ENCODE results near the gene ANAPC1. TPM values are rescaled to one million over a fixed set of nuclear protein-coding genes. Genes with fewer than 3 reads are reported as not detected.
"Not testable (repeated sequence)": the region's sequence is repeated elsewhere in the genome, so short reads cannot be mapped to it uniquely, and the experiment has no call there.

Gene ANAPC1
- polyA plus RNA-seq, 1 of the 3 experiments (the other 2 are of a cell fraction): 16.0 TPM

DNA sequence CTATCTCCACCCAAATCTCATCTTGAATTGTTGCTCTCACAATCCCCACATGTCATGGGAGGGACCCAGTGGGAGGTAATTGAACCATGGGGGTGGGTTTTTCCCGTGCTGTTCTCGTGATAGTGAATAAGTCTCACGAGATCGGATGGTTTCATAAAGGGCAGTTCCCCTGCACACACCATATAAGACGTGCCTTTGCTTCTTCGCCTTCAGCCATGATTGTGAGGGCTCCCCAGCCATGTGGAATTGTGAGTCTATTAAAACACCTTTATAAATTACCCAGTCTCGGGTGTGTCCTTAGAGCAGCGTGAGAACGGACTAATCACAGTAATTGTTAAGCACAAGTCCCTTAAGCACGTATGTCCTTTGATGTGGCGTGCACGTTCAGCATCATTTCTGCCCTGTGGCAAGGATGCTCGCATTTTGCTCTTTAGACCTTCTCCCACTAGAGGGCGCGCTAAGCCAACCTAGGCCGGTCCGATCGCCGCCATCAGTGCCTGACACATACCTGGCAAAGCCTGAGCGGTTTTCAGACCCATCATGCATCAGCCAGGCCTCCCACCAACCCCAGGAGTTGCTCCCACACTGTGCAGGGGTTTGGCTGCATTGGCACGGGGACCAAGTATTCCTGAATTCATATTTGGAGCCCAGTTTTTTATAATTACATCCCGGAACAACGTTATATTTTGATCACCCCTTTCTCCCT lies 136.4 kb downstream of the ANAPC1 start:
- H3K27ac ChIP-seq (ENCODE audit: low read depth in 2 of 2, low read length in 1 of 2); POLR2A ChIA-PET; H3K9me3 ChIP-seq; H3K4me3 ChIP-seq (ENCODE audit: low read depth in 2 of 2, low read length in 1 of 2); H3K79me2 ChIP-seq (ENCODE audit: insufficient read depth); H3K36me3 ChIP-seq (replicated peaks in 1 of 2; ENCODE audit: control insufficient read depth in 1 of 2, insufficient read depth in 2 of 2, low read length in 1 of 2); H3K27me3 ChIP-seq (ENCODE audit: insufficient read depth); H3K4me1 ChIP-seq (ENCODE audit: control insufficient read depth in 1 of 2, insufficient read depth in 2 of 2, low read depth in 1 of 2, low read length in 1 of 2); H3K9ac ChIP-seq; DNase-seq; CTCF ChIA-PET; H3K9me2 ChIP-seq; H3K4me2 ChIP-seq; H4K20me1 ChIP-seq (ENCODE audit: insufficient read depth); H3F3A ChIP-seq (replicated peaks; ENCODE audit: insufficient read depth); H2AFZ ChIP-seq (ENCODE audit: low read depth): not testable (repeated sequence)
- WGBS (ENCODE audit: low lambda C conversion rate): 48% methylated on average over 7 of the region's 23 CpGs
- TF ChIP-seq RAD21 (IDR thresholded peaks at IDR 0.05; ENCODE audit: low read length) (peak; percentile 42), SMC3 (IDR thresholded peaks at IDR 0.05; ENCODE audit: low read depth, low read length) (0 out of 2 replicates have a peak, but pooled peaks have one; percentile 9)
- TF ChIP-seq, protein P1, sequence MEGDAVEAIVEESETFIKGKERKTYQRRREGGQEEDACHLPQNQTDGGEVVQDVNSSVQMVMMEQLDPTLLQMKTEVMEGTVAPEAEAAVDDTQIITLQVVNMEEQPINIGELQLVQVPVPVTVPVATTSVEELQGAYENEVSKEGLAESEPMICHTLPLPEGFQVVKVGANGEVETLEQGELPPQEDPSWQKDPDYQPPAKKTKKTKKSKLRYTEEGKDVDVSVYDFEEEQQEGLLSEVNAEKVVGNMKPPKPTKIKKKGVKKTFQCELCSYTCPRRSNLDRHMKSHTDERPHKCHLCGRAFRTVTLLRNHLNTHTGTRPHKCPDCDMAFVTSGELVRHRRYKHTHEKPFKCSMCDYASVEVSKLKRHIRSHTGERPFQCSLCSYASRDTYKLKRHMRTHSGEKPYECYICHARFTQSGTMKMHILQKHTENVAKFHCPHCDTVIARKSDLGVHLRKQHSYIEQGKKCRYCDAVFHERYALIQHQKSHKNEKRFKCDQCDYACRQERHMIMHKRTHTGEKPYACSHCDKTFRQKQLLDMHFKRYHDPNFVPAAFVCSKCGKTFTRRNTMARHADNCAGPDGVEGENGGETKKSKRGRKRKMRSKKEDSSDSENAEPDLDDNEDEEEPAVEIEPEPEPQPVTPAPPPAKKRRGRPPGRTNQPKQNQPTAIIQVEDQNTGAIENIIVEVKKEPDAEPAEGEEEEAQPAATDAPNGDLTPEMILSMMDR (IDR thresholded peaks at IDR 0.05): peak; percentile 43

DNA sequence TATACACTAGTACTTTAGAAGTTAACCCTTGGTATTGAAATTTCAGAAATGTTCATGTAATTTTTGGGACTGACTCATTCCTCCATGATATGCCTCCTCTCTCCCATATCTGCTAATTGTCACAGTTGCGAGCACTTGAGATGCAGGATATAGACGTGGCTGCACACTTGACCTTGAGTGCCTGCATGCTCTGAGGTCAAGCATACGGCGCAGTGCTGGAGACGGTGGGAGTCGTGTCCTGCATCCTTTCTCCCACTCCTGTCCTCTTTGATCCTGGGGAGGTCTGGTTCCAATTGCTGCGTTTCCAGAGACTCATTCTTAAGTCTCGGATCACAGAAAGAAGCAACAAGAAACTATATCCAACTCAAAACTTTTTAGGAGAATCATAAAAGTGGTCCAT lies 139.2 kb downstream of the ANAPC1 start:
- H2AFZ ChIP-seq (ENCODE audit: low read depth); H3K36me3 ChIP-seq (replicated peaks in 1 of 2; ENCODE audit: control insufficient read depth in 1 of 2, insufficient read depth in 2 of 2, low read length in 1 of 2); H3K27ac ChIP-seq (ENCODE audit: low read depth in 2 of 2, low read length in 1 of 2); H3K9ac ChIP-seq; DNase-seq; CTCF ChIA-PET; H3F3A ChIP-seq (replicated peaks; ENCODE audit: insufficient read depth); H3K9me3 ChIP-seq; H3K27me3 ChIP-seq (ENCODE audit: insufficient read depth); H3K9me2 ChIP-seq; H3K79me2 ChIP-seq (ENCODE audit: insufficient read depth); POLR2A ChIA-PET; H3K4me3 ChIP-seq (ENCODE audit: low read depth in 2 of 2, low read length in 1 of 2); H3K4me1 ChIP-seq (ENCODE audit: control insufficient read depth in 1 of 2, insufficient read depth in 2 of 2, low read depth in 1 of 2, low read length in 1 of 2); H3K4me2 ChIP-seq; H4K20me1 ChIP-seq (ENCODE audit: insufficient read depth): not testable (repeated sequence)
- 98% methylated on average over 8 of the region's 8 CpGs for WGBS (ENCODE audit: low lambda C conversion rate)

DNA sequence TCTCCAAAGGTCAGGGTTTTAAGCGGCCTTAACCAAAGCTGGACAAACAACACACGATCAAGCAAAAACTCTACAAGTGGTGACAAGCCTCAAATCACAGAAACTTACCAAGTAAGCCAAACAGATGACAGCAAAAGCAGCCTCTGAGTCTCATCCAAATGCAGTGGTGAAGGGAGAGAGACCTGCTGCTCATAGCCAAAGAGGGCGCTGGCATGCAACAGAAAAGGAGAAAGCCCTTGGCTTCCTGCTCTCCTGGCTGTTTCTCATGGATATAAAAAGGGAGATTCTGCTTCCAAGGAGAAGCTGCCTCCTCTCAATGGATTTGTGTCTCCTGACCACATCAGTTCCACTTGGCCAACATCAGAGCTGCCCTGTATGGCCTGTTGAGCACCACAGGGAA lies 142.5 kb downstream of the ANAPC1 start:
- H3K9ac ChIP-seq; H3K9me2 ChIP-seq; CTCF ChIA-PET; H3K27me3 ChIP-seq (ENCODE audit: insufficient read depth); H4K20me1 ChIP-seq (ENCODE audit: insufficient read depth); H2AFZ ChIP-seq (ENCODE audit: low read depth); H3K36me3 ChIP-seq (replicated peaks in 1 of 2; ENCODE audit: control insufficient read depth in 1 of 2, insufficient read depth in 2 of 2, low read length in 1 of 2); H3K4me3 ChIP-seq (ENCODE audit: low read depth in 2 of 2, low read length in 1 of 2); POLR2A ChIA-PET; H3K79me2 ChIP-seq (ENCODE audit: insufficient read depth); DNase-seq; H3F3A ChIP-seq (replicated peaks; ENCODE audit: insufficient read depth); H3K27ac ChIP-seq (ENCODE audit: low read depth in 2 of 2, low read length in 1 of 2); H3K4me1 ChIP-seq (ENCODE audit: control insufficient read depth in 1 of 2, insufficient read depth in 2 of 2, low read depth in 1 of 2, low read length in 1 of 2); H3K9me3 ChIP-seq; H3K4me2 ChIP-seq: not testable (repeated sequence)
- 92% methylated on average over 2 of the region's 3 CpGs for WGBS (ENCODE audit: low lambda C conversion rate)

All from SK-N-SH (cell line).